Tibial nerve (tissue), 3 donors: ENCODE results near the gene ARFGAP2.

Experiments
- POLR2A ChIP-seq, 2 donors: fragments of 450-650 bp; IDR thresholded peaks; one replicate each; pipeline ENCODE4 v1.6.1; 2017; ENCODE audit warnings: antibody characterized with exemption in 2 of 2, mild to moderate bottlenecking in 2 of 2, moderate library complexity in 2 of 2
- TF ChIP-seq, protein P1 (sequence below), 5 experiments: fragments of 200-600 bp in 3 of 5; fragments of 450-650 bp in 2 of 5; sonication (generic) in 3 of 5; IDR thresholded peaks; one replicate each; pipeline ENCODE4 v1.5.1; 2016 to 2019; ENCODE audit warnings: antibody characterized with exemption in 5 of 5, mild to moderate bottlenecking in 3 of 5, moderate library complexity in 2 of 5

GRCh38 chr11:47136327-47136726 is 40.4 kb downstream of the ARFGAP2 start:
- TF ChIP-seq, protein P1, sequence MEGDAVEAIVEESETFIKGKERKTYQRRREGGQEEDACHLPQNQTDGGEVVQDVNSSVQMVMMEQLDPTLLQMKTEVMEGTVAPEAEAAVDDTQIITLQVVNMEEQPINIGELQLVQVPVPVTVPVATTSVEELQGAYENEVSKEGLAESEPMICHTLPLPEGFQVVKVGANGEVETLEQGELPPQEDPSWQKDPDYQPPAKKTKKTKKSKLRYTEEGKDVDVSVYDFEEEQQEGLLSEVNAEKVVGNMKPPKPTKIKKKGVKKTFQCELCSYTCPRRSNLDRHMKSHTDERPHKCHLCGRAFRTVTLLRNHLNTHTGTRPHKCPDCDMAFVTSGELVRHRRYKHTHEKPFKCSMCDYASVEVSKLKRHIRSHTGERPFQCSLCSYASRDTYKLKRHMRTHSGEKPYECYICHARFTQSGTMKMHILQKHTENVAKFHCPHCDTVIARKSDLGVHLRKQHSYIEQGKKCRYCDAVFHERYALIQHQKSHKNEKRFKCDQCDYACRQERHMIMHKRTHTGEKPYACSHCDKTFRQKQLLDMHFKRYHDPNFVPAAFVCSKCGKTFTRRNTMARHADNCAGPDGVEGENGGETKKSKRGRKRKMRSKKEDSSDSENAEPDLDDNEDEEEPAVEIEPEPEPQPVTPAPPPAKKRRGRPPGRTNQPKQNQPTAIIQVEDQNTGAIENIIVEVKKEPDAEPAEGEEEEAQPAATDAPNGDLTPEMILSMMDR (IDR thresholded peaks at IDR 0.05) = no peak
- TF ChIP-seq POLR2A (IDR thresholded peaks at IDR 0.05) = no peak
